GM12878 (cell line): ENCODE data around the gene ABHD3. TPM values are rescaled to one million over a fixed set of nuclear protein-coding genes. Genes with fewer than 3 reads are reported as not detected.

Experiments used
- ATAC-seq: fragments of 200-7000 bp; cut with Tn5 transposase; 3 replicates; pipeline ENCODE4 v1.9.1; 2020; ENCODE audit warnings: mild to moderate bottlenecking, moderate library complexity
- BruUV-seq: library from RNA; stranded (reverse); fragments of 400-500 nt; replicated peaks from 2 replicates; lab custom pipeline; 2021; lab: Mats Ljungman, UMichigan
- CTCF ChIA-PET: fragments of 300-600 bp; sonication (Branson Sonifier 250); formaldehyde crosslinking; extraction: SDS; loops from one replicate; lab custom pipeline; 2021; ENCODE audit warnings: inconsistent platforms; lab: Yijun Ruan, JAX
- POLR2A ChIA-PET: fragments of 350-600 bp; formaldehyde crosslinking; extraction: SDS; loops from one replicate; lab custom pipeline; 2021; ENCODE audit warnings: inconsistent platforms; lab: Charles Lee
- RAD21 ChIA-PET: fragments of 300-600 bp; sonication (Branson Sonifier 250); formaldehyde crosslinking; loops from one replicate; lab custom pipeline; 2023; ENCODE audit warnings: antibody characterized with exemption; ENCODE audit not compliant: unreplicated experiment; lab: Charles Lee
- SMC1A ChIA-PET: fragments of 300-600 bp; sonication (Branson Sonifier 250); formaldehyde crosslinking; loops from one replicate; lab custom pipeline; 2023; ENCODE audit not compliant: unreplicated experiment, uncharacterized antibody; lab: Charles Lee
- DNase-seq: peaks from one replicate; pipeline ENCODE4 v3.0.0-alpha.2; 2011; ENCODE audit warnings: low read depth, low spot score
- FAIRE-seq: peaks from 3 replicates; lab custom pipeline; 2011; peaks lifted over from hg19 to GRCh38; lab: Jason Lieb, UNC
- H2AFZ ChIP-seq: 2 replicates; pipeline ENCODE4 v1.6.0; 2011; ENCODE audit warnings: low read depth, low read length, control low read depth; ENCODE audit not compliant: control insufficient read depth
- H3K27ac ChIP-seq: 2 replicates; pipeline ENCODE4 v1.5.1; 2011; ENCODE audit warnings: control low read depth; ENCODE audit not compliant: control insufficient read depth, insufficient read depth
- H3K27me3 ChIP-seq, 2 experiments: replicated peaks in 1 of 2; 2 replicates each; pipeline versions ENCODE4 v1.6.0 to v1.6.1; 2011; ENCODE audit warnings: low read length in 1 of 2; ENCODE audit not compliant: control insufficient read depth in 2 of 2, insufficient read depth in 2 of 2
- H3K36me3 ChIP-seq, 2 experiments: 2 replicates each; pipeline ENCODE4 v1.5.1; 2011; ENCODE audit warnings: low read length in 1 of 2; ENCODE audit not compliant: control insufficient read depth in 2 of 2, insufficient read depth in 2 of 2
- H3K4me1 ChIP-seq: 2 replicates; pipeline ENCODE4 v1.6.1; 2011; ENCODE audit warnings: mild to moderate bottlenecking, low read length, moderate library complexity, mixed read lengths; ENCODE audit not compliant: control insufficient read depth, insufficient read depth
- H3K4me2 ChIP-seq: 2 replicates; pipeline ENCODE4 v1.6.0; 2011; ENCODE audit warnings: control low read depth; ENCODE audit not compliant: control insufficient read depth, insufficient read depth
- H3K4me3 ChIP-seq: fragments of 200-600 bp; sonication (generic); 2 replicates; pipeline ENCODE4 v1.5.1; 2016
- H3K79me2 ChIP-seq: 2 replicates; pipeline ENCODE4 v1.6.0; 2011; ENCODE audit warnings: low read length; ENCODE audit not compliant: control insufficient read depth, insufficient read depth
- H3K9ac ChIP-seq: 2 replicates; pipeline ENCODE4 v1.8.0; 2011; ENCODE audit warnings: low read length, control low read depth, mixed read lengths; ENCODE audit not compliant: control insufficient read depth, insufficient read depth
- H3K9me3 ChIP-seq: replicated peaks from 3 replicates; pipeline ENCODE4 v1.5.1; 2011; ENCODE audit warnings: mild to moderate bottlenecking, low read length; ENCODE audit not compliant: control insufficient read depth, insufficient read depth
- H4K20me1 ChIP-seq: 2 replicates; pipeline ENCODE4 v1.6.0; 2011; ENCODE audit not compliant: control insufficient read depth, insufficient read depth
- NFXL1 ChIP-seq: fragments of 450-650 bp; IDR thresholded peaks from 2 replicates; pipeline ENCODE4 v1.6.1; 2017; ENCODE audit warnings: antibody characterized with exemption, mild to moderate bottlenecking, borderline replicate concordance
- SREBF1 ChIP-seq: IDR thresholded peaks from 2 replicates; pipeline ENCODE4 v1.6.1; 2012; ENCODE audit warnings: mild to moderate bottlenecking, low read length
- SUPT20H ChIP-seq: IDR thresholded peaks from 2 replicates; pipeline ENCODE4 v1.6.1; 2011; ENCODE audit warnings: low read depth, mild to moderate bottlenecking, low read length, moderate library complexity, borderline replicate concordance; ENCODE audit not compliant: control insufficient read depth
- ZBED1 ChIP-seq: IDR thresholded peaks from 2 replicates; pipeline ENCODE4 v1.6.1; 2016; ENCODE audit warnings: borderline replicate concordance
- ZZZ3 ChIP-seq: IDR thresholded peaks from 2 replicates; pipeline ENCODE4 v1.6.1; 2011; ENCODE audit warnings: low read depth; ENCODE audit not compliant: control insufficient read depth, insufficient read length
- WGBS: methylation state at CpG from one replicate; pipeline ENCODE4 v1.1.6; 2016; ENCODE audit warnings: low lambda C conversion rate; ENCODE audit not compliant: insufficient replicate concordance, insufficient coverage; ENCODE audit errors: missing lambda C conversion rate; 5-methylcytosine and 5-hydroxymethylcytosine counted together
- in situ Hi-C: fragments of 300-500 bp; cut with MboI; formaldehyde crosslinking; loops from 9 replicates; pipeline ENCODE4 v1.14.3; 2018; ENCODE audit warnings: mixed read lengths
- intact Hi-C: fragments of 100-400 bp; cut with micrococcal nuclease; formaldehyde crosslinking; loops from one replicate; pipeline ENCODE4 v1.14.2; 2022; ENCODE audit not compliant: unreplicated experiment
- polyA plus RNA-seq, 11 experiments: library from polyadenylated mRNA; depleted of rRNA in 4 of 11; unstranded in 6 of 11; stranded (reverse) in 5 of 11; fragments of >200 nt; fragmentation: Nextera tagmentation in 4 of 11; fragmentation: Illumina TruSeq in 1 of 11; extraction: Ambion mirVana in 4 of 11; extraction: Trizol in 1 of 11; gene quantifications; 1 replicate in 1 of 11; 2 replicates in 10 of 11; pipeline versions ENCODE4 v1.2.1 to v1.2.3, GENCODE V29; 2011 to 2016; ENCODE audit warnings: inconsistent platforms in 2 of 11, missing spikeins in 2 of 11, low read depth in 1 of 11
- total RNA-seq, 4 experiments: library from RNA; depleted of rRNA in 3 of 4; stranded (reverse); fragments of >200 nt in 3 of 4; fragmentation: Illumina TruSeq in 1 of 4; extraction: Trizol in 1 of 4; gene quantifications; 2 replicates each; pipeline versions ENCODE4 v1.2.1 to v1.2.3, GENCODE V29; 2013 to 2021
- TF ChIP-seq, protein P1 (sequence below): fragments of 450-650 bp; IDR thresholded peaks from 2 replicates; pipeline ENCODE4 v1.6.1; 2017; ENCODE audit warnings: mild to moderate bottlenecking, low read depth, inconsistent platforms; ENCODE audit not compliant: poor library complexity, severe bottlenecking
- TF ChIP-seq, protein P2 (sequence below): fragments of 450-650 bp; formaldehyde crosslinking; IDR thresholded peaks from 2 replicates; pipeline ENCODE4 v1.4.0; 2022; ENCODE audit warnings: mild to moderate bottlenecking, moderate library complexity
- TF ChIP-seq, protein P3 (sequence below): fragments of 450-650 bp; IDR thresholded peaks from 2 replicates; pipeline ENCODE4 v1.6.1; 2014; ENCODE audit warnings: mild to moderate bottlenecking

ABHD3 gene
- total and polyA plus RNA-seq, 10 of the 15 experiments (the other 5 are each of a cell fraction or from before 2014, with no cell fraction given) = 4.9 to 49.8 (median 18.3) TPM

DNA sequence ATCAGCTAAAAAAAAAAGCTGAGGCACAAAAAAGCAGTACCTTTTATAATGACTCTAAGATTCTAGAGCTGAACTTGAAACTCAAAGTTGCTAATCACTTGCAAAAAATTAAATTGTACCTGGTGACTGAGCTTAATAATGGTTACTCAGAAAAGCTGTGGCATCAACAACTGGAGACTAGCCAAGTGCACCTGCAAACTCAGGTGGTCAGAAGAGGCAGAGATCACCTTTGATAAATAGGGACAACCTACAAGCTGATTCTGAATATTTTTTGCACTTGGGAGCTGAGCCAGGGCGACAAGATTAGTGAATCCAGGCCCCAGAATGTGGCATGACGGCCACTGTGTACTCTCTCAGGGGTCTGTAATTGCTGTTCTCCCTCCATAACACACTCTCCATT is 3.0 kb downstream of the ABHD3 start (continued):
- TF ChIP-seq, protein P1, sequence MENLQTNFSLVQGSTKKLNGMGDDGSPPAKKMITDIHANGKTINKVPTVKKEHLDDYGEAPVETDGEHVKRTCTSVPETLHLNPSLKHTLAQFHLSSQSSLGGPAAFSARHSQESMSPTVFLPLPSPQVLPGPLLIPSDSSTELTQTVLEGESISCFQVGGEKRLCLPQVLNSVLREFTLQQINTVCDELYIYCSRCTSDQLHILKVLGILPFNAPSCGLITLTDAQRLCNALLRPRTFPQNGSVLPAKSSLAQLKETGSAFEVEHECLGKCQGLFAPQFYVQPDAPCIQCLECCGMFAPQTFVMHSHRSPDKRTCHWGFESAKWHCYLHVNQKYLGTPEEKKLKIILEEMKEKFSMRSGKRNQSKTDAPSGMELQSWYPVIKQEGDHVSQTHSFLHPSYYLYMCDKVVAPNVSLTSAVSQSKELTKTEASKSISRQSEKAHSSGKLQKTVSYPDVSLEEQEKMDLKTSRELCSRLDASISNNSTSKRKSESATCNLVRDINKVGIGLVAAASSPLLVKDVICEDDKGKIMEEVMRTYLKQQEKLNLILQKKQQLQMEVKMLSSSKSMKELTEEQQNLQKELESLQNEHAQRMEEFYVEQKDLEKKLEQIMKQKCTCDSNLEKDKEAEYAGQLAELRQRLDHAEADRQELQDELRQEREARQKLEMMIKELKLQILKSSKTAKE = no peak
- no peak for TF ChIP-seq ZBED1
- no peak for TF ChIP-seq SUPT20H
- TF ChIP-seq SREBF1 = no peak

DNA sequence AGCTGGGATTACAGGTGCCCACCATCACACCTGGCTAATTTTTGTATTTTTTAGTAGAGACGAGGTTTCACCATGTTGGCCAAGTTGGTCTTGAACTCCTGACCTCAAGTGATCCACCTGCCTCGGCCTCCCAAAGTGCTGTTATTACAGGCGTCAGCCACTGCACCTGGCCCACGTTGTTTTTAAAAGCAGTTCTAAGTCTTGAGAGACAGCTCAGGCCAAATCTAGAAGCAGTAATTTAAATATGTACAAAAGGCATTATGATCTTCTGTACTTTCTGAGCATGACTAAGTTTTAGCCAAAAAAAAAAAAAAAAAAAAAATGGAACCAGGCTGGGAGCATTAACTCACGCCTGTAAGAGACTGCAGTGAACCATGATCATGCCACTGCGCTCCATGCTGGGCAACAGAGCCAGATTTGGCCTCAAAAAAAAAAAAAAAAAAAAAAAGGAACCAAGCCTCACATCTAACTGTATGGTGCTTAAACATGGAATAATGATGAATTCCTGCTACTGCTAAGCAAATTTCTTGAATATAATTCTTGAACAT is 4.0 kb downstream of the ABHD3 start:
- DNase-seq = no peak
- H3K4me3 ChIP-seq = no peak overlapping the region
- no TSS peak for BruUV-seq
- H3K36me3 ChIP-seq = 0 out of 4 replicates have a peak, but pooled peaks cover 0 to 5% of the 10 kb centered on the region in 2 experiments
- intact Hi-C loops = no loop called here
- no peak for FAIRE-seq
- no peaks in the 10 kb centered on the region for H3K9me3 ChIP-seq
- POLR2A ChIA-PET = interaction anchor here (0.9 to 1.4 kb wide), 2 partner anchors 14 to 40 kb away, joined by 3 read pairs; no protein-coding TSS in a partner anchor
- no peak overlapping the region for H3K4me2 ChIP-seq
- no peaks in the 10 kb centered on the region for H3K4me1 ChIP-seq
- 95% methylated on average over 6 of the region's 6 CpGs for WGBS
- CTCF ChIA-PET = interaction anchor here (0.7 to 0.9 kb wide), 2 partner anchors 88 to 89 kb away, joined by 3 to 4 read pairs; partner anchors contain the start of gene SNRPD1
- in situ Hi-C loops = no loop called here
- H3K79me2 ChIP-seq = peaks cover 14% of the 10 kb centered on the region
- ATAC-seq = no peak
- SMC1A ChIA-PET = interaction anchor here (0.7 to 2.1 kb wide), 6 partner anchors 14 to 143 kb away, joined by 3 to 6 read pairs (median 4); no protein-coding TSS in a partner anchor
- no peaks in the 10 kb centered on the region for H3K27me3 ChIP-seq
- no peaks in the 10 kb centered on the region for H4K20me1 ChIP-seq
- no peak overlapping the region for H3K9ac ChIP-seq
- RAD21 ChIA-PET = interaction anchor here (1.1 kb wide), 1 partner anchor 14 kb away, joined by 3 read pairs; no protein-coding TSS in a partner anchor
- no peak overlapping the region for H3K27ac ChIP-seq
- TF ChIP-seq, protein P2, sequence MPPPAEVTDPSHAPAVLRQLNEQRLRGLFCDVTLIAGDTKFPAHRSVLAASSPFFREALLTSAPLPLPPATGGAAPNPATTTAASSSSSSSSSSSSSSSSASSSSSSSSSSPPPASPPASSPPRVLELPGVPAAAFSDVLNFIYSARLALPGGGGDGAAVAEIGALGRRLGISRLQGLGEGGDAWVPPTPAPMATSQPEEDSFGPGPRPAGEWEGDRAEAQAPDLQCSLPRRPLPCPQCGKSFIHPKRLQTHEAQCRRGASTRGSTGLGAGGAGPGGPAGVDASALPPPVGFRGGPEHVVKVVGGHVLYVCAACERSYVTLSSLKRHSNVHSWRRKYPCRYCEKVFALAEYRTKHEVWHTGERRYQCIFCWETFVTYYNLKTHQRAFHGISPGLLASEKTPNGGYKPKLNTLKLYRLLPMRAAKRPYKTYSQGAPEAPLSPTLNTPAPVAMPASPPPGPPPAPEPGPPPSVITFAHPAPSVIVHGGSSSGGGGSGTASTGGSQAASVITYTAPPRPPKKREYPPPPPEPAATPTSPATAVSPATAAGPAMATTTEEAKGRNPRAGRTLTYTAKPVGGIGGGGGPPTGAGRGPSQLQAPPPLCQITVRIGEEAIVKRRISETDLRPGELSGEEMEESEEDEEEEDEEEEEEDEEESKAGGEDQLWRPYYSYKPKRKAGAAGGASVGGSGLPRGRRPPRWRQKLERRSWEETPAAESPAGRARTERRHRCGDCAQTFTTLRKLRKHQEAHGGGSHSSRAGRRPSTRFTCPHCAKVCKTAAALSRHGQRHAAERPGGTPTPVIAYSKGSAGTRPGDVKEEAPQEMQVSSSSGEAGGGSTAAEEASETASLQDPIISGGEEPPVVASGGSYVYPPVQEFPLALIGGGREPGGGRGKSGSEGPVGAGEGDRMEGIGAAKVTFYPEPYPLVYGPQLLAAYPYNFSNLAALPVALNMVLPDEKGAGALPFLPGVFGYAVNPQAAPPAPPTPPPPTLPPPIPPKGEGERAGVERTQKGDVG (CRISPR knock-in tag) = no peak
- TF ChIP-seq, protein P3, sequence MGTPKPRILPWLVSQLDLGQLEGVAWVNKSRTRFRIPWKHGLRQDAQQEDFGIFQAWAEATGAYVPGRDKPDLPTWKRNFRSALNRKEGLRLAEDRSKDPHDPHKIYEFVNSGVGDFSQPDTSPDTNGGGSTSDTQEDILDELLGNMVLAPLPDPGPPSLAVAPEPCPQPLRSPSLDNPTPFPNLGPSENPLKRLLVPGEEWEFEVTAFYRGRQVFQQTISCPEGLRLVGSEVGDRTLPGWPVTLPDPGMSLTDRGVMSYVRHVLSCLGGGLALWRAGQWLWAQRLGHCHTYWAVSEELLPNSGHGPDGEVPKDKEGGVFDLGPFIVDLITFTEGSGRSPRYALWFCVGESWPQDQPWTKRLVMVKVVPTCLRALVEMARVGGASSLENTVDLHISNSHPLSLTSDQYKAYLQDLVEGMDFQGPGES = no peak
- TF ChIP-seq ZZZ3 (no peak), NFXL1 (no peak)
- no peak overlapping the region for H2AFZ ChIP-seq
